HG02884 (cell line): Measurements from ENCODE around the gene CDK4.

Experiments
- ATAC-seq: cut with Tn5 transposase; IDR thresholded peaks from one replicate; pipeline ENCODE4 v1.9.1; 2021; ENCODE audit warnings: mild to moderate bottlenecking, moderate library complexity; ENCODE audit not compliant: unreplicated experiment

The CDK4 gene

GRCh38 chr12:57757771-57758170 lies 5.7 kb upstream of the CDK4 start:
- no peak for ATAC-seq

- ATAC-seq, result no peak
These were observed 4.6 kb upstream of the CDK4 start for GRCh38 chr12:57756406-57757341.

GRCh38 chr12:57755454-57756372 lies 3.6 kb upstream of the CDK4 start:
- ATAC-seq, result no peak

DNA sequence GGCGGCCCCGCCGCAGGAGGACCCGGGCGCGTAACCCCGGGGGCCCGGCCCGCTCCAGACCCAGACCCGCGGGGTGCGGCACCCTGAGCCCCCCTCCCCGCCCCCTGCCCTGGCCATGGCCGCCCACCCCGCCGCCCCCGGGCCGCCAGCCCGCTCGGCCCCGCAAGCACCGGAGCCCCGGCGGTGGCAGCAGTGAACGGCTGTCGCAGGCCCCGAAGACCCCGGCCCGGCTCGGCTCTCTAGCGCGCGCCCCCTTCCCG lies 3.0 kb upstream of the CDK4 start:
- ATAC-seq, result no peak

DNA sequence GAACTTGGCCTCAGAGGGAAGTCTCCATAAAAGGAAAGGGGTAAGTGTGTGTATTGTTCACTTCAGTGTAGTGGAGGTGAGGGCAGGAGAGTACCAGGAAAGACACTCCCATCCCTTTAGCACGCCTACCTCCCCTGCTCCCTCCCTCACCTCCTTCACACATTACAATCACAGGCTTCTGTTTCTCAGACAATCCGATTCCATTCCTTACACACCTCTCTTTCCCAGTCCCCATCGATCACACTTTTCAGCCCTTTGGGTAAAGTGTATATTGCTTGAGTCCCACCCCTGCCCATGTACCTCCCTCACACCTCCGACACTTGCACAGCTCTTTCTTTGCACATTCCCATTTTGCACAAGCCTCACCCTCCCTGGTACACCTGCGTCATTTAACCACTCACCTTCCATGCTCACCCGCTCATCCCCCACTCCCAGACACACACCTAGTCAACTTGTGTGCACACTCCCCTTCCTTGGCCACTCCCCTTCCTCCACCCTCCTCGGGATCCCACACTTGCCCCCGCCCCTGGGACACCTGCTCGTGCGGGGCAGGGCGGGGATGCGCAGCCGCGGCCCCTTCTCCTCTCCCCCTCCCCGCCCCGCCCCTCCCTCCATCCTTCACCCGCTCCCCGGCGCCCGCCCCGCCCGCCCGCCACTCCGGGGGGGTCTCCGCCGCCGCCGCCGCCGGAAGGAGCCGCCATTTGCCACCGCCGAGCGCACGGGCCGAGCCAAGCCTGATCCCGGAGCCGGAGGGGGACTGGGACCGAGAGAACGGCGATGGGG lies 2.5 kb upstream of the CDK4 start, which contains the start of gene MARCHF9:
MARCHF9 (plus strand) TSS at position 693 of the 783 bp plus-strand sequence. CDS start 426 bp downstream, outside the sequence.
- ATAC-seq, result peak; percentile 34

DNA sequence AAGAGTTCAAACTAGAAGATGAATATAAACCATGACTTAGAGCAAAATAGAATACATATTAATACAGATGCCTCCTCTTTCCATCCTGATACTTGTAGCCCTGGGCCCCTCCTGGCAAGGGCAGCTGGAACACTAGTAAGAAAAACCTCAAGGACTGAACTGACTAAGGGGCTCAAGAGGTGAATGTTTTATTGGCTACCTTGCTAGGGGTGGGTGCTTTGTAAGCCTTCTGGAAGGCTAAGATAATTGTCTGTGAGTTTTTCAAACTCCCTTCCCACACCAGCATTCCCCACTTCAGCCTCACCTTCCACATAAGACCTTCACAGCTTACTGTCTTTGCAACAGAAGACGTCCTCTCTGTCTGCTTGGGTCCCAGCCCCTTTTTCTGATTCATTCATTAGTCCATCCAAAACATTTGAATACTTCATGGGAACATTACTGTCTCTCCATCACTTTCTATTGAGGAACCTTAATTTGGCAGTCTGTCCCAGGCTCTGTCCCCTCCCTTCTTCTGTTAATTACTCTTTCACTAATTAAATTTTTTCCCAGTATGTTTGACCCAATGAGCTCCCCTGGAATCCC lies 1.7 kb upstream of the CDK4 start:
- no peak for ATAC-seq

- ATAC-seq, result no peak
These were observed 524 bp upstream of the CDK4 start for GRCh38 chr12:57752668-57753000.

- ATAC-seq, result no peak
These were observed 700 bp downstream of the CDK4 start for GRCh38 chr12:57751432-57751787.

- ATAC-seq, result no peak
These were observed 1.3 kb downstream of the CDK4 start for GRCh38 chr12:57750561-57751431.

- ATAC-seq, result no peak
These were observed 3.0 kb downstream of the CDK4 start for GRCh38 chr12:57749061-57749460.

DNA sequence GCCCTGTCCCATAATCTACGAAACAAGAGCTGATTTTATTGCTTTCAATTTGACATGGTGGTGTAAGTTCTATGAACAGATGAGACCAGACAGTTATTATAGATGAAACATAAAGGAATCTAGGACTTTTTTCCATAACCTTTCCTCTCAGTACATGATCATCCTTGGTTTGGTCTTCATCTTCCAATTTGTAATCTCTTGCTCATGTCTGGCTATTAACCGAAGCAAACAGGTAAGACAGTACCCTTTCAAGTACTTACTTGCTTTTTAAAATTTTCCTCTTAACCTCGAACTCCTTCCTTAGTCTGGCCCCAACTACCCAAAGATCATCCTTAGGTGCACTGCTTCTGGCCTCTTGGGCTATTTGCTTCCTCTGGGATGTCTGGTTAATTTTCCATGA lies 6.1 kb downstream of the CDK4 start:
- ATAC-seq, result no peak

- no peak for ATAC-seq
These were observed 6.6 kb downstream of the CDK4 start for GRCh38 chr12:57745485-57745881.

- ATAC-seq, result peak; percentile 78
These were observed 7.2 kb downstream of the CDK4 start, which contains the start of gene TSPAN31 for GRCh38 chr12:57744777-57745484. Gene TSPAN31, plus strand, starts transcription at chr12:57745039. Its CDS starts 116 bp downstream, at chr12:57745155.

DNA sequence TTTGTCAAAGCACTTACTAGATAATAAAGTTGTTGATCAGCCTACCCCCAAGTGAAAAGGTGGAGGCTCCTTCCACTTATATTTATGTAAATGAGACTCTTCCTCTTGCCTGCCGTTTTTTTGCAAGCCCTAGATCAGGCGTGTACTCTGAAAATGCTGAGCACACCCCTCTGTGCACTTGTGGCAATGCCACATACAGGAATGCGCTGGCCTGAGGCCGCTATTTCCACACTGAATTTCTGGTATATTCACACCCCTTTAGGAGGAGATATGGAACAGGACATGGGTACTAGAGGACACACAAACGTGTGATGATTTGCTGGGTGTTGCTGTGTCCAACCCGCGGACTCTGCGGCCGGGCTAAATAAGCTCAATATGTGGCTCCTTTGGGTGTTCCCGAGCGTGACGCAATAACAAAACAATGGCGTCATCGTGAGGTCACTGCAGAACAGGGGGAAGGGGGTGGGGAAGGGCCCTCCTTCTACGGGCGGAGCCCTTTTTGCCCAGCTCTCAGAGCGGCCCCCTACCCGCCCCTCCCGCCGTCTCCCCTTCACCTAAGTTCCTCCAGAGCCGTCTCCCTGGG lies 7.8 kb downstream of the CDK4 start:
- ATAC-seq, result peak; percentile 33

DNA sequence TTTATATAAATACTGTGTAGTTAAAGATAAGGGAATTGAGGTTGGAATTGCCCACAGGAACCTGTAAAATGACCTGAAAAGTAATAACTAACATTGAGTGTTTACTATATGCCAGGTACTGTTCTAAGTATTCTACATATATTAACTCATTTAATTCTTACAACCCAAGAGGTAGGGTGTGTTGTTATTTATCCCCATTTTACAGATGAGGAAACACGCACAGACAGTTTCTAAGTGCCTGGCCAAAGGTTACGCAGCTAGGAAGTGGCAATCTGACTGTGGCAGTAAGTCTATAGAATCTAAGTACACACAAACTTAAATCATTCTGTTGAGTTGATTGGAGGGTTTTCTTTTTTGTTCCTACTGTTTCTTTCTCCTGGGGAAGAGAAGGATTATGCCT lies 8.3 kb downstream of the CDK4 start:
- ATAC-seq, result no peak

- peak; percentile 47 for ATAC-seq
These were observed 10.0 kb downstream of the CDK4 start for GRCh38 chr12:57741844-57742738.

DNA sequence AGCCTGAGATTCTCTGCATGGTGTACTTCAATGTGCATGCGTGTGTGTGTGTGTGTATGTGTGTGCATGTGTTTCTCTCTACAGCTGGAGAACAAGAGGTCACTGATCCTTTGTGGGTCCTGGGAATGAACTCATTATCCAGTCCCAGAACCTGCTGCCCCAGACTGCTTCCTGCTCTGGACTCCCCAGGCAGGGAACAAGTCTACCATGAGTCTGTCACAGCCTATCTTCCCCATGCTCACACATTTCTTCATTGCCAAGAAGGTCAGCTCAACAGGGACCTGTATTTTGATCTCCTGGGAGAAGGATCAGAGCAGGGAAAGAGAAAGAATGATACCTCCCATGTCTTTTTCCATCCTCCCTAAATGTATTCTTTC lies 10.7 kb downstream of the CDK4 start:
- no peak for ATAC-seq
